ENCODE results near the gene FAM72B.
"Not testable (repeated sequence)": the region's sequence is repeated elsewhere in the genome, so short reads cannot be mapped to it uniquely, and the experiment has no call there.

GRCh38 chr1:121165296-121165695 lies 18.8 kb downstream of the FAM72B start:
- TF ChIP-seq CTCF, POLR2AphosphoS5, POLR2A (IDR thresholded peaks at IDR 0.05): not testable (repeated sequence)

Measured in sigmoid colon (tissue), 4 donors.